ENCODE data around the gene IL2RA. TPM values are rescaled to one million over a fixed set of nuclear protein-coding genes. Genes with fewer than 3 reads are reported as not detected.

Gene IL2RA
- total and polyA plus RNA-seq, 2 experiments from 2014 or later: not detected

GRCh38 chr10:6047847-6048246 lies 14.3 kb downstream of the IL2RA start:
- H3K27ac ChIP-seq: no peak overlapping the region
- H3K27me3 ChIP-seq: no peaks in the 10 kb centered on the region
- H3K9me3 ChIP-seq (ENCODE audit: low read depth): no peaks in the 10 kb centered on the region
- H3K4me1 ChIP-seq (ENCODE audit: low read depth): no peaks in the 10 kb centered on the region
- no peaks in the 10 kb centered on the region for H3K36me3 ChIP-seq
- no peak overlapping the region for H3K4me3 ChIP-seq
- no peak for DNase-seq (ENCODE audit: low read depth in 1 of 2, low spot score in 1 of 2)
- TF ChIP-seq CTCF (IDR thresholded peaks at IDR 0.05; ENCODE audit: low read depth, low read length): no peak

GRCh38 chr10:6046773-6047611 lies 15.2 kb downstream of the IL2RA start:
- no peak for TF ChIP-seq CTCF (IDR thresholded peaks at IDR 0.05; ENCODE audit: low read depth, low read length)
- Histone ChIP-seq H3K4me1 (ENCODE audit: low read depth) (no peaks in the 10 kb centered on the region), H3K9me3 (ENCODE audit: low read depth) (no peaks in the 10 kb centered on the region), H3K27ac (no peak overlapping the region), H3K27me3 (no peaks in the 10 kb centered on the region), H3K4me3 (no peak overlapping the region), H3K36me3 (no peaks in the 10 kb centered on the region)
- no peak for DNase-seq (ENCODE audit: low read depth in 1 of 2, low spot score in 1 of 2)

- DNase-seq (ENCODE audit: low read depth in 1 of 2, low spot score in 1 of 2): no peak
- no peaks in the 10 kb centered on the region for H3K27me3 ChIP-seq
- TF ChIP-seq CTCF (IDR thresholded peaks at IDR 0.05; ENCODE audit: low read depth, low read length): no peak
- no peaks in the 10 kb centered on the region for H3K4me1 ChIP-seq (ENCODE audit: low read depth)
- no peaks in the 10 kb centered on the region for H3K36me3 ChIP-seq
- no peak overlapping the region for H3K27ac ChIP-seq
- no peaks in the 10 kb centered on the region for H3K9me3 ChIP-seq (ENCODE audit: low read depth)
- no peak overlapping the region for H3K4me3 ChIP-seq
Observed at GRCh38 chr10:6045878-6046772, 16.0 kb downstream of the IL2RA start.

- Histone ChIP-seq H3K27me3 (no peaks in the 10 kb centered on the region), H3K9me3 (ENCODE audit: low read depth) (no peaks in the 10 kb centered on the region), H3K4me1 (ENCODE audit: low read depth) (no peaks in the 10 kb centered on the region), H3K4me3 (no peak overlapping the region), H3K27ac (no peak overlapping the region), H3K36me3 (no peaks in the 10 kb centered on the region)
- no peak for DNase-seq (ENCODE audit: low read depth in 1 of 2, low spot score in 1 of 2)
- TF ChIP-seq CTCF (IDR thresholded peaks at IDR 0.05; ENCODE audit: low read depth, low read length): no peak
Observed at GRCh38 chr10:6045314-6045848, 16.8 kb downstream of the IL2RA start.

- Histone ChIP-seq H3K27me3 (no peaks in the 10 kb centered on the region), H3K36me3 (no peaks in the 10 kb centered on the region), H3K4me1 (ENCODE audit: low read depth) (no peaks in the 10 kb centered on the region), H3K9me3 (ENCODE audit: low read depth) (no peaks in the 10 kb centered on the region), H3K4me3 (no peak overlapping the region), H3K27ac (no peak overlapping the region)
- no peak for TF ChIP-seq CTCF (IDR thresholded peaks at IDR 0.05; ENCODE audit: low read depth, low read length)
- no peak for DNase-seq (ENCODE audit: low read depth in 1 of 2, low spot score in 1 of 2)
Observed at GRCh38 chr10:6044751-6045313, 17.3 kb downstream of the IL2RA start.
